NK-92 treated with Interleukin-12 subunit alpha and Interleukin-12 subunit beta, amount 100 ng/mL, for 24 hours (cell line): Measurements from ENCODE around the gene PRR5.

Experiments used
- DNase-seq: peaks from one replicate; lab custom pipeline; 2025; lab: John Stamatoyannopoulos, UW

PRR5 gene

GRCh38 chr22:44693145-44693544 lies 8.9 kb upstream of the PRR5 start:
- DNase-seq: no peak

GRCh38 chr22:44693756-44694155 lies 8.2 kb upstream of the PRR5 start:
- no peak for DNase-seq

DNA sequence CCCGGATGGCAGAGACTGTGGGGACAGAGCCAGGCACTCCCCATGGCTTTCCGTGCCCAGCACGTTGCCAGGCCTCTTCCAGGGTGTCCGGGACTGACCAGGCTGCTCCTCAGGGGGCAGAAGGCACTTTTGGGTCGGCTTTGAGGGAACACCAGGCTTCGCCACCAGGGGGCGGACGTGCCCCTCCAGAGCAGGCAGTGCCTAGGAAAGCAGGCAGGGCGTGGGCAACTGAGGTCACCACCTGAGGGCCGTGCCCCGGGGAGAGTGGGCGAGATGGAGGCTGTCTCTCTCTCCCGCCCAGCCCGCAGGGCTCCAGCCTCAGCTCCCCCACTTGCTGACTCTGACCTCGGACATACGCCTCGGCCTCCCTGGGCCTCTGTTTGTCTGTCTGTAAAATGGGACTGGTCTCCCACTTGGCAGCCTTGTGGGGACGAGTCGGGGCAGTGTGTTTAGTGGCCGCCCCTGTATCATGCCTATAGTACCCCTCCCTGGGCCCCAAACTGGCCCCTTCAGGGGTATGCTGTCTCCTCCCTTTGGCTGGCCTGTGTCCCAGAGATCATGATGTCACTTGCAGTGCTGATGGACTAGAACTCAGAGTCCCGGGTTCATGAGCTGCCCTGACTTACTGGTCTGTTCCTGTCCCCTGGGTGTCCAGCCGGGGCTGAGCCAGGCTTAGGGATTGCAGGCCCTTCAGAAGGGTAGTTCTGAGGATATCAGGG lies 4.4 kb upstream of the PRR5 start:
- peak; percentile 50 for DNase-seq

GRCh38 chr22:44698531-44699421 lies 3.2 kb upstream of the PRR5 start:
- no peak for DNase-seq

GRCh38 chr22:44700456-44700855 lies 1.5 kb upstream of the PRR5 start:
- no peak for DNase-seq

DNA sequence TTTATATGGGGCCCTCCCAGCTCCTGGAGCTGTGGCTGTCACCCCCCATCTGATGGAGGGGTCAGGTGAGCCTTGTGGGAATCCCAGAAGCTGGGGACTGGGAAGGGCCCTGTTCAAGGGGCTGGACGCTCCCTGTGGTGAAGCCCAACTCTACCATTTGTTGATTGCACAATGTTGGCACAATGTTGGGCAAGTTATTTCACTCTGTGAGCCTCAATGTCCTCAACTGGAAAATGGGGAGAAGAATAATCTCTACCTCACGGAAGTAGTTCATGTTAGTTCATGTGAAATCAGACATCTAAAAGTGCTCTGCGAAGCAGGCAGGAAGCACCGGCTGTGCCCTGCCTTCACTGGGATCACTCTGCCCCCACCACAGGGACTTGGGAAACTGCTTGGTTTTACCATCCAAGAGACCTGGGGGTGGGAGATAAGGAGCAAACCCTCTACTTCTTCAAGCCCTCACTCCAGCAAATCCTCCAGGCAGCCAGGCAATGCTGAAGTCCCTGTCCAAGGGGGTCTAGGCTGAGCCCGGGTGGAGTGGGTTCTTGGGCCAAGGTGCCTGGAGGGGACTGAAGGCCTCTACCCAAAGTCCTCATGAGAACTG lies 715 bp upstream of the PRR5 start:
- no peak for DNase-seq

DNA sequence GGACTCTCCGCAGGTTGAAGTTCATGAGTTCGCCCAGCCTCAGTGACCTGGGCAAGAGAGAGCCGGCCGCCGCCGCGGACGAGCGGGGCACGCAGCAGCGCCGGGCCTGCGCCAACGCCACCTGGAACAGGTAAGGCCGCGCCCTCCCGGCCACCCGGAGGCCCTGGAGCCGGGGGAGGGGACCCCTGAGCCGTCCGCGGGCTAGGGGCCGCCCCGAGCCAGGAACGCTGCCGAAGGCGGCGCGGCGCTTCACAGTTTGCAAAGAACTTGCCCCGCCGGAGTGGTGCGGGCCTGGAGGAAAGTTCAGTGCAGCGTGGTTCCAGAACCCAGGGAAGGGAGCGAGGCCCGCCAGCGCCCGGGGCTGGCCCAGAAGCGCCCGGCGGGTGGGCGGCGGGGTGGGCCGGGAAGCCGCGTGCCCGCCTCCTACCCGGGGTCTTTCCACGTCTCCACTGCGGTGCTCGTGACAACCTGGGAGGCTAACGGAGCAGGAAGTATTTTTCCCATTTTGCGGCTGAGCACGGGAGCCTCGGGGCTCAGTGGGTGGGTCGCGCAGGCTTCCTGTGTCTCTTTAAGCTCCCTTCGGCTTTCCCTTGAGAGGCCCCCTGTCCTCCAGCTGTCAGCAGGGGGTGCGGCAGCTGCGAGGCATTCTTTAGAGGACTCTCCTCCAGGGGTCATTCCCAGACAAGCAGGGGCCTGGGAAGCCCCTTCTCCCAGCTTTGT lies 635 bp downstream of the PRR5 start:
- no peak for DNase-seq

GRCh38 chr22:44703255-44703870 lies 1.4 kb downstream of the PRR5 start:
- DNase-seq: no peak

GRCh38 chr22:44704159-44705021 lies 2.4 kb downstream of the PRR5 start:
- no peak for DNase-seq

GRCh38 chr22:44705022-44705297 lies 3.0 kb downstream of the PRR5 start:
- no peak for DNase-seq

- no peak for DNase-seq
These were observed 4.5 kb downstream of the PRR5 start for GRCh38 chr22:44706488-44706887.

- DNase-seq: no peak
These were observed 5.2 kb downstream of the PRR5 start for GRCh38 chr22:44707178-44707577.

DNA sequence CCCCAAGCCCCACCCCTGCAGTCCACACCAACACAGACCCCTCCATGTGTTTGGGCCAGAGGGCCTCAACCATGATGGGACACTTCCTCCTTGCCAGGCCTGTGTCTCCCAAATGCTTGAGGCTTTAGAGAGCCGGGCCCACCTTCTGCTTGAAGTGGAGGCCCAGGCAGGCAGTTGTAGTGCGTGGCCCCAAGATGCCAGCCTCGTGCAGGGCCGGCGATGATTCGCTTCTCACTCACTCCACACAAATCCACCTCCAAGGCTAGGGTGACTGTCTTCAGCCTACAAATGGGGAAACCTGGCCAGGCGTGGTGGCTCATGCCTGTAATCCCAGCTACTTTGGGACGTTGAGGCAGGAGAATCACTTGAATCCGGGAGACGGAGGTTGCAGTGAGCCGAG lies 5.7 kb downstream of the PRR5 start:
- no peak for DNase-seq

DNA sequence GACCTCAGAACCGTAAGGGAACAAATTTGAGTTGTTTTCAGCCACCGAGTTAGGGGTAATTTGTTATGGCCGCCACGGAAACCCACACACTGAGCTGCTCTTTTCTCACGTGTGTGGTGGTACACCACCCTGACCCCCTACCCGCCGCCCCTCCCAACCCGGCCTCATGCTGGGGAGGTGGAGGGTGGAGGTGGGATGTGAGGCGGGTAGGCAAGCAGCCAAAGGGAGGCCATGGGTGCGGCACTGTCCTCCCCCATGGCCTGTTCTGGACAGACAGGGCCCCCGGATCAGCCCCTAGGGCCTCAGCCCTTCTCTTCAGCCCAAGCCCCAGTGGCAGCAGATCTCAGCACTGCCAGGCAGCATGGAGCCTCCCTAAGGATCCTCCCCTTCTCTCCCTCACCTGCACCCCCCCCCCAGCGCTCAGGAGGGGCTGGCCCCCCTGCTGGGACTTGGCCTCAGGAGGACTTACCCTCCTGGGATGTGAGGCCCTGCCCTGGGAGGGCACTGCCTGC lies 7.9 kb downstream of the PRR5 start:
- DNase-seq: no peak

DNA sequence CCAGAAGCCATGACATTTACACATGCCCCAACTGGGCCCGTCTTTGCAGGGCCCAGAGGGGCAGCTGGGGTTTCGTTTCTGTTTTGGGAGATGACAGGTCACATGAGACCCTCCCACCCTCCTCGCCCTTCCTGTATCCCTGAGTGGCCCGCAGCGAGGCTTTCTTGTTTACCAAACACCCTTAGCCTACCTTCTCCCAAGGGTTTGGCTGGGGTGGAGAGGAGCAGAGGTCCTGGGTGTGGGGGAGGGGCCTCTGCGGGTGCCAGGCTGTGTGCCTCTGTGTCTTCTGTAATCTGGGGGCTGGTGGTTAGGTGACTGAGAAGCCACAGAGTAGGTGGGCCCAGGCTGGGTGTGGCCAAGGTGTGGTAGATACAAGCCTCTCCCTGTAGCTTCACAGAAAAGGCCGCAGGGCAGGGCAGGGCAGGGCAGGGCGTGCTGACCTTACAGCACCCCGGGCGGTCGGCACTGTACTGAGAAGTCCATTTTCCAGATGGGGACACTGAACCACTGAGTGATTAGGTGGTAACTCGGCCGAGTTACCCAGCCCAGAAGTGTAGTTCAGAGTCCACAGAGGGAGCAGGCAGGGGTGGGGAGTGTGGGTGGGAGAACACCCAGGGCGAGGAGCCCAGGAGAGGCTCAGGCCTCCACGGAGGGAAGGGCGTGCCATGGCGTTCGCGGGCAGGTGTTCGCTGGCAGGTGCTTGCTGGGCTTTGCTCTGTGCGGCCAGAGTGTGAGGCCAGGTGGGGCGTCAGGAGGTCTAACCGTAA lies 8.7 kb downstream of the PRR5 start:
- DNase-seq: no peak

GRCh38 chr22:44711241-44711560 lies 9.2 kb downstream of the PRR5 start:
- no peak for DNase-seq

- DNase-seq: no peak
These were observed 9.9 kb downstream of the PRR5 start for GRCh38 chr22:44711690-44712555.

- DNase-seq: no peak
These were observed 11.0 kb downstream of the PRR5 start for GRCh38 chr22:44712962-44713361.

DNA sequence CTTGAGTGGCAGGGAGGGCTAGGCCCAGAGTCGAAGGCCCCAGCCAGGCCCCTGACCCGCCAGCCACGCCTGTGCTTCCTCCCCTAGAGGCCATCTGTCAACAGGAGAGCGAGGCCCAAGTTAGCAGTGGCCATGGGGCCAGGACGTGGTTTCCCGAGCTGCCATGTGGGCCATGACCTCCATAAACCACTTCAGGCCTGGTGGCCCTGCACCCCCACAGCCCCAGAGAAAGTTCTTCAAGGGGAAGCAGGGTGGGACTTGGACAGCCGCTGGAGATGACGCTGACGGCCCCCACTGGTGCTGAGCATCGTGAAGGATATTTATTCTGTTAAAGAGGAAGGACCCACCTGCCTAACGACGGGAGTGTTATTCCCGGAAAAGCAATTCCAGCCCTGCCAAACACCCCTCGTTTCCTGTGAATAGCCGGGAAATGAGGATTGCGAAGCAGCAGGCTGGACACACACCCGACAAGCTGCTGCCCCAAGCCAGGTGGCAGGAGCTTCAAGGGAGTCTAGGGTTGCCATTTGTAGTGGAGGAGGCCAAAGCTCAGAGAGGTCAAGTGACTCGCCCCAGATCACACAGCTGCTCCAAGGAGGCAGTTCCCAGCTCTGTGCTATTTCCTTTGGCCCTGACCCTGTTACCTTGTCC lies 12.8 kb downstream of the PRR5 start:
- no peak for DNase-seq
